HL-60 (cell line): ENCODE measurements around the gene PLPP2.

Experiments used
- DNase-seq, 2 experiments: peaks; one replicate each; pipeline ENCODE4 v3.0.0-alpha.2; 2010 to 2020; ENCODE audit warnings: low read depth in 1 of 2, low spot score in 1 of 2
- H3K27ac ChIP-seq: fragments of 250-450 bp; sonication (Bioruptor Pico); replicated peaks from 2 replicates; pipeline ENCODE4 v1.5.1; 2020; ENCODE audit warnings: mild to moderate bottlenecking, moderate library complexity
- H3K27me3 ChIP-seq: fragments of 250-450 bp; sonication (Bioruptor Pico); 2 replicates; pipeline ENCODE4 v1.5.1; 2021; ENCODE audit warnings: mild to moderate bottlenecking, moderate library complexity; ENCODE audit not compliant: insufficient read depth, poor library complexity, severe bottlenecking
- H3K4me3 ChIP-seq: replicated peaks from 2 replicates; pipeline ENCODE4 v1.5.1; 2011; ENCODE audit warnings: mild to moderate bottlenecking, control low read depth, low read length; ENCODE audit not compliant: insufficient read depth
- CTCF ChIP-seq: IDR thresholded peaks from one replicate; pipeline ENCODE4 v1.5.1; 2011; ENCODE audit warnings: low read length, control low read depth, inconsistent platforms; ENCODE audit not compliant: insufficient read depth
- GABPA ChIP-seq: IDR thresholded peaks from 2 replicates; pipeline ENCODE4 v1.6.1; 2012; ENCODE audit warnings: low read depth
- POLR2AphosphoS5 ChIP-seq: IDR thresholded peaks from 2 replicates; pipeline ENCODE4 v1.6.1; 2012; ENCODE audit warnings: low read depth
- REST ChIP-seq: IDR thresholded peaks from 2 replicates; pipeline ENCODE4 v1.6.1; 2012; ENCODE audit warnings: low read depth; ENCODE audit not compliant: insufficient replicate concordance
- SPI1 ChIP-seq: IDR thresholded peaks from 2 replicates; pipeline ENCODE4 v1.6.1; 2012; ENCODE audit warnings: low read depth, mild to moderate bottlenecking, borderline replicate concordance

Gene PLPP2

GRCh38 chr19:305240-306150, 14.3 kb upstream of the PLPP2 start:
- H3K27me3 ChIP-seq, result no peaks in the 10 kb centered on the region
- H3K27ac ChIP-seq, result no peak overlapping the region
- TF ChIP-seq POLR2AphosphoS5 (no peak), CTCF (no peak), REST (no peak), GABPA (no peak), SPI1 (no peak)
- no peak overlapping the region for H3K4me3 ChIP-seq
- DNase-seq, result no peak

GRCh38 chr19:296476-297225, 5.4 kb upstream of the PLPP2 start:
- Histone ChIP-seq H3K27ac (no peak overlapping the region), H3K27me3 (peaks cover 10% of the 10 kb centered on the region)
- DNase-seq, result no peak

GRCh38 chr19:295687-296370, 4.6 kb upstream of the PLPP2 start:
- Histone ChIP-seq H3K27ac (no peak overlapping the region), H3K27me3 (peaks cover 10% of the 10 kb centered on the region), H3K4me3 (no peak overlapping the region)
- no peak for TF ChIP-seq CTCF
- TF ChIP-seq POLR2AphosphoS5, result no peak
- TF ChIP-seq GABPA, result no peak
- TF ChIP-seq REST, result no peak
- TF ChIP-seq SPI1, result no peak
- no peak for DNase-seq

More at GRCh38 chr19:296476-297225, 5.4 kb upstream of the PLPP2 start:
- TF ChIP-seq CTCF (no peak), SPI1 (no peak)
- no peak overlapping the region for H3K4me3 ChIP-seq
